ENCODE data around the gene TRIM44. TPM values are rescaled to one million over a fixed set of nuclear protein-coding genes. Genes with fewer than 3 reads are reported as not detected.
"Not testable (repeated sequence)": the region's sequence is repeated elsewhere in the genome, so short reads cannot be mapped to it uniquely, and the experiment has no call there.

The TRIM44 gene
- total RNA-seq, 1 donor from 2014 or later: 57.8 TPM

DNA sequence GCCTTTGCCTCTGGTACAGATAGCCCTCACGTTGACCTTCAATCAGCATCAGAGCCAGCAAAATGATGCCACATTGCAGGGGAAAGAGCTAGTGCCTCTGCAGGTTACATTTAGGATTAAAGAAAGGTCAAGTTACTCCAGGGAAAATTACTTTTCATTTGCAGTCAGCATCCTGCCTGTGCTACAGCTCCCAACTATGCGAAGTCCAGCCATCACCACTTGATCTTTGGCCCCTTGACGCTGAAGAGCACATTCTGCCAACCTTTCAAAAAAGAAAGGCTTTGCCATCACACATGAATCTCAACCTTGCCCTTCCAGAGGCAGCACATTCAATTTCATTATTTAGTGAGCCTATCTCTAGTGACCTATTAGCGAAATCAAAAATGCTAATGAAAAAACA is 33.1 kb upstream of the TRIM44 start:
- intact Hi-C loops (cut with DNase I): no loop called here
- no peak for DNase-seq (ENCODE audit: low spot score)

DNA sequence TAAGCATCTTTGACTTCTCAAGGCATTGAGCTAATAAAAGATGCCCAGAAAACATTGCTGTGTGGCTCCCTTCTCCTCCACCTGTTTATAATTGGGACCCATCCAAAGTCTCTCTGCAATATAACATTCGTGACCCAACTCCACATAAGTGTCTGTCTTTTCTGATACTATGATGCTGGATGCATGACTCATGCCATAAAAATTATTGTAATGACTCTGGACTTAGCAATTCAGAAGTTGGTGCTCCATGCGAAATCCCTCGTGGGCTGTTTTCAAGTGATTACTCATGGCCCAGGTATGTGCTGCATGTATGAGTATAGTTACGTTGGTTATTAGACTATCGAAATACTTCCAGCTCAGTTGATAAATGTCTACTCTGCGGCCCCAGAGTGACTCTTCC is 32.7 kb upstream of the TRIM44 start:
- no peak for DNase-seq (ENCODE audit: low spot score)
- intact Hi-C loops (cut with DNase I): no loop called here

DNA sequence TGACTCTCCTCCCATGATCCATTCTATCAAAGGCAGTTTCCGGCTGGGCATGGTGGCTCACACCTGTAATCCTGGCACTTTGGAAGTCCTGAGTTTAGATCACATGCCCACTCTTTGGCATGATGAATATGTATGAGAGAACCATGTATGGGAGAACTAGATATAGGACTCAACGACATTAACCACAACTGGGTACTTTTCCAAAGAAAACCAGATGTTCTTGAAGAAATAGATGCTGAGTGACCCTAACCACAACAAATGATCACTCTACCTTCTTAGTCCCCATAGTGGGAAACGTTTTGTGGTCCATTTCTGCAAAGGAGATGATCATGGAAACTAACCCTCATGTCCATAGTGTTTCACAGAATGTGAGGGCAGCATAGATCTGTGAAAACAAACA is 30.7 kb upstream of the TRIM44 start:
- intact Hi-C loops (cut with DNase I): no loop called here
- no peak for DNase-seq (ENCODE audit: low spot score)

DNA sequence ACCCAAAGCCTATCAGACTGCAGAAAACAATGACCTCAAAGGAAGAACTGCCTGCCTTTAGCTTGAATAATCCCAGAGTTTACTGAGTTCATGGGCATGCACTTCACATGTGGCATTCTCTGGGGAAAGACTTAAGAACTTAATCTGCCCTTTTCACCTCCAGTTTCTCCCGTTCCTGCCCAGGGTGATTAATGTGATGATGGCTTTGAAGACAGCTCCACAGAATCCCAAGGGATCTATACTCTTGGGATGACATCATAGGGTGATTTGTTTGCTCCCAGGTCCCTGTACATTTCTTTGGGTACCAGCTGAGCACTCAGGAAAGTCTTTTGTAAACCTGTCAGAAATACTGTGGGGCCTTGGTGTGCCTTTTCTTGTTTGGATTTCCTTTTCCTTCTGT is 30.3 kb upstream of the TRIM44 start:
- no peak for DNase-seq (ENCODE audit: low spot score)
- intact Hi-C loops (cut with DNase I): no loop called here

DNA sequence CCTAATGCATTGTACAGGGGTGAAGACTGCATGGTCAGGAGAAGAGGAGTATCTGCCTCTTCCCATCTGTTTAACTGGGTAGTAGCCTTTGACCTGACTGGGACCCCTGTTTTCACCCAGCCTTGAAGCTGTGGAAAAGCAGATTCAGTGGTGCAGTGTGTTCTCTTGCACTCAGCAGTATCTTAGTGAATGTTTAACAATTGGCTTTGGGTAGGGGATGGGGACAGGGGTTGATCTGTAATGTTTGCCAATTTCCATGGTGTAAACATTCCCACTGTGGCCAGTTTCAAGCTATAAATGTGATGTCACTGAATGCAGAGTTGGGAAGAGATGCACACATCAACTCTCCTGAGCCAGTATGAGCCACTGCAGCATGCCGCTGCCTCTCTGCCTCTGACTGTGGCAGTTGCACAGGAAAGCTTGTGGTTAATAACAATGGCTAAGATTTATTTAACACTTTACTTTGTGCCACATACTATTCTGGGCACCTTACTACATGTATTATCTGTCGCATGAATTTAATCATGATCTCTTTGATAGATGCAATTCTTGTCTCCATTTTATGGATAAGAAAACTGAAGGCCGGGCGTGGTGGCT is 28.6 kb upstream of the TRIM44 start:
- no peak for DNase-seq (ENCODE audit: low spot score)
- intact Hi-C loops (cut with DNase I): no loop called here

DNA sequence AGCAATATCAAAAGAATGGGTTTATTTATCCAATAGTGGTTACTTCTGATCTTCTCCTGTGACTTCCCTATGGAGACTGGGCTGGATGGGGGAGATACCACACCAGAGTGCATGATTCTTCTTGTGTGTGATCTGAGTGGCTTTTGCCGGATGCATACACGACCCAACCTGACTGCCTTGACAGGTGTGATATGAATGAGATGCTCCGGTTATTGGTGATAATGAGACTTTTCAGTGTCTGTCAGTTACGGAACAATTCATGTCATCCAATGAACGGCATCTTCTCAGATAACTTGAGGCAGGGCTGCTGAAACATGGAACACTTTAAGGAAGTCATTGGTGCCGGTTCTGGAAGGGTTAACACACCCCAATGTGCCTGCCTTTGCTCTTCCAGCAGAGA is 26.6 kb upstream of the TRIM44 start:
- intact Hi-C loops (cut with DNase I): no loop called here
- DNase-seq (ENCODE audit: low spot score): no peak

DNA sequence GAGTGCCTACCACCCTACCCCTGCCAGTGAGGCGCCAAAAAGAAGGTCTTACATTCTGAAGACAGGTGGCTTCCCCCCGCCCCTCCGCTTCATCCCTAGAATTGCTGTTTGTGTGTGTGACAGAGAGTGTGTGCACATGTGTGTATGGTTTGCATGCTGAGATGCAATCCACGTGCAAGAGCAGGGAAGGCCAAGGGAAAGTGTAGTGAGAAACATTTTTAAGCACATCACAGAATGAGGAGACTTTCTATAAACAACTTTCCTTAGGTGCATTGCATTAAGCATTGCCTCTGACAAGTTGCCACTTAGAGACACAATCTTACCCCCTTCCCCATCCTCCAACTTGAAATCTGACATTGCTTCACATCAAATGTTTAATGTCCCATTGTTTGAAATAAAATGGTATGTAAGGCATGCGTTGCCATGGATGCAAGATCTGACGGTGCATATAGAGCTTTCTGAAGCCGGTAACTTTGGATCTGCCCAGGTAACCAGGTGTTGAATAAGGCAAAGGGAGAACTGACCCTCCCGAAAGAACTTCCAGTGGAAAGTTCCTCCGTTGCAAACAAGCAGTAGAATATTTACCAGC is 22.9 kb upstream of the TRIM44 start:
- DNase-seq (ENCODE audit: low spot score): no peak
- intact Hi-C loops (cut with DNase I): no loop called here

DNA sequence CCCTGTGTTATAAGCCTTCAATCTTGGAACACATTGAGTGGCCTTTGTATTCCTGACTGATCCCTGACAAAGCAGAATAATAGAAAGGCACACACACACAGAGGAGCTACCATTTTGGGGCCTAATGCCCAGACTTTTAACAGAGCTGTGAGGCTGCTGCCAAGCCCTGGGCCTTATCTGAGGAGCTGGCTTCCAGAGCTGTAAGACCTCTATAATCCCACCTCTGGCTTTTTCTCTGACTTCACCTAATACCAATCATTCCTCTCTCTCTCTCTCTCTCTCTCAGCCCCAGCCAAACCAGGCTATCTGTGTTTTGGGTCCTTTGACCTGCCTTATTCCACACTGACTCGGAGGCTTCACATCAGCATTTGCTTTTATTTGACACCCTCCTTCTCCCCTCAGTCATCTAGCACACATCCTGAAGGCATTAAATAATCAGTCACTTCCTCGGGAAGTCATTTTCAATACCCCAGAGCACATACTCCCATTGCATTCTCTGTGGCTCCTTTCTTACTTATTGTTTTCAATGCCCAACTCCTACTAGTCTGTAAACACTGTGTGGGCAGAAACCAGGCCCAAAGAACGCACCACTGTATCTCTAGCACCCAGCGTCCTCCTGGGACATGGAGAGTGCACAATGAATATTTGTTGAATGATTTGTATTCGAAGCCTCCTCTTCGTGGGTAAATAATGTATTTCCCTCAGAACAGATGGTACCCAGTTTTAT is 21.2 kb upstream of the TRIM44 start:
- no peak for DNase-seq (ENCODE audit: low spot score)
- intact Hi-C loops (cut with DNase I): no loop called here

DNA sequence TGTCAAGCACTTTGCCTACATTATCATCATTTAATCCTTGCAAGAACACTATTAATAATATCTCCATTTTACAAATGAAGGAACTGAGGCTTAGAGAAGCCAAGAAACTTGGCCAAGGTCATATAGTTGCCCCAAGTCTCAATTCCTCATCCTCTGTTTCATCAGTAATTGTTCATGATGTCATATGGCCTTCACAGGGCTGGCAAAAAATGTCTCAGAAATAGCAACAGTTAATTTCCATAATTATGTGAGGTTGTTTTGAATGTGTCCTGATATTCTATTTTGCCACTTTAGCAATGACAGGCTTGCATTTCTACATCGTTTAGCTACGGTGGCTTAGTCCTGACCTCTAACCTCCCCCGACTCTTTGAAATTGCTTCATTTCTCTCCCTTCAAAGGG is 20.6 kb upstream of the TRIM44 start:
- DNase-seq (ENCODE audit: low spot score): no peak
- intact Hi-C loops (cut with DNase I): no loop called here

DNA sequence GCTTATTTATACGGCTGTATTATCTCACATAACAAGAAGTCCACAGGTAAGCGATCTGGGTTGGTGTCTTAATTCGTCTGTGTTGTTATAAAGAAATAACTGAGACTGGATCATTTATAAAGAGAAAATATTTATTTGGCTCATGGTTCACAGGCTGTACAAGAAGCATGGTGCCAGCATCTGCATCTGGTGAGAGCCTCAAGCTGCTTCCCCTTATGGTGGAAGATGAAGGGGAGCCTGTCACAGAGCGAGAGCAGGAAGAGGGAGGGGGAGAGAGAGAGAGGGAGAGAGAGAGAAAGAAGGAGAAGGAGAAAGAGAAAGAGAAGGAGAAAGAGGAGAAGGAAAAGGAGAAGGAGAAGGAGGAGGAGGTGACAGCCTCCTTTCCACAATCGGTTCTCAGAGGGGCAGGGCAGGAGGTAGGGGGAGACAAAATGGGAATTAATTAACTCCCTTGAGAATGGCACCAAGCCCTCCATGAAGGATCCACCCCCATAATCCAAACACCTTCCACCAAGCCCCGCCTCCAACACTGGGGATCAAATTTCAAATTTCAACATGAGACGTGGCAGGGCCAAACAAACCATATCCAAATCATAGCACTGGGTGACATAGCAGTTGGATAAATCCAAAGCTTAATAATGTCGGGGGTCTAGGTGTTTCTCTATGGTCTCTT is 15.0 kb upstream of the TRIM44 start:
- DNase-seq (ENCODE audit: low spot score): no peak
- intact Hi-C loops (cut with DNase I): no loop called here

DNA sequence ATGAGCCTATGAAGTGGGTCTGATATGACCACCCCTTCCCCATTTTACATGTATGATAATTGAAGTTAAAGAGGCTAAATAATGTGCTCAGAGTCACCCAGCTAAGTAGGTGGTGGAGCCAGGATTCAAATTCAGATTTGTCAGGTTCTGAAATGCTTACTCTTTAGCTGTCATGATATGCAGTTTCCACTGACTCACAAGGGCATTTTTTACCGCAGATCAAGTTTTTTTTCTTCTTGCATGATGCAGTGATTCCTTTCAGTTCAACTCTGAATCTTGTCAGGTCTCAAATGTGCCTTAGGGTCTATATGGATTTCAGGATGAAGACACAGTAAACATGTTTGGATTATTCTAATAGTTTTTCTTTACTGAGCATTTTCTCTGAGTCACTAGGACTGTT is 12.6 kb upstream of the TRIM44 start:
- DNase-seq (ENCODE audit: low spot score): no peak
- intact Hi-C loops (cut with DNase I): no loop called here

DNA sequence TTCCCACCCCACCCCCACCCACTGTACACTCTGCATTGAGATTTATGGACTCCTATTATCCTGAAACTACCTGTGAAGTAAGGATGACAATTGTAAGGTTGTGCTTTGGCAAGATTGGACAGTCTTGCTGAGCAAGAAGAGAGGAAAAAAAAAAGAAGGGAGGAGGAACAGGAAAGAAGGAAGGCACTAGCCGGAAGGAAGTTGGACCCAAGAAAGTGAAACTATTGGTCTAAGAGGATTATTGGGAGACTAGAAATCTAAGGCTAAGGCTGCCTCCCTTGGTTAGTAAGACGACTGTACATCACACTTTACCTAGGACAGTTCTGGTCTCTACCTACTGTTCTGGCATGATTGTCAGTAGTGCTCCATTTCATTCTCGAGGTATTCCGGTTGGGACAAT is 12.1 kb upstream of the TRIM44 start:
- intact Hi-C loops (cut with DNase I): no loop called here
- DNase-seq (ENCODE audit: low spot score): no peak

DNA sequence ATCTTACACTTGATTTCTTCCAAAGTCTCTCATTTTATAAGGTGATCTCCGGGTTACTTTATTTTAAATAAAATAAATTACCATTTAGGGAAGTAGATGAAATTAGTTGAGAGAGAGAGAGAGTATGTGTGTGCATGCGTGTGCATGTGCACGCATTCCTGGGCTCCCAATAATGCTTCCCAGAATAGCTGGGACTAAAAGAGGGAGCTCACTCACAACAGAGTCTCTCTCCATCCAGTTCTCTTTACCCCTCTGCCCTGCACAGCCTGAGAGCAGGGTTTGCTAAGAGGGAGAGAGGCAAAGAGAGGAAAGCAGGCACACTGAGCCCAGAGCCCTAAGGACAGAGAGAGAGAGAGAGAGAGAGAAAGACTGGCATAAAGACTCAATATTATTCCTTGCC is 11.3 kb upstream of the TRIM44 start:
- intact Hi-C loops (cut with DNase I): no loop called here
- no peak for DNase-seq (ENCODE audit: low spot score)

DNA sequence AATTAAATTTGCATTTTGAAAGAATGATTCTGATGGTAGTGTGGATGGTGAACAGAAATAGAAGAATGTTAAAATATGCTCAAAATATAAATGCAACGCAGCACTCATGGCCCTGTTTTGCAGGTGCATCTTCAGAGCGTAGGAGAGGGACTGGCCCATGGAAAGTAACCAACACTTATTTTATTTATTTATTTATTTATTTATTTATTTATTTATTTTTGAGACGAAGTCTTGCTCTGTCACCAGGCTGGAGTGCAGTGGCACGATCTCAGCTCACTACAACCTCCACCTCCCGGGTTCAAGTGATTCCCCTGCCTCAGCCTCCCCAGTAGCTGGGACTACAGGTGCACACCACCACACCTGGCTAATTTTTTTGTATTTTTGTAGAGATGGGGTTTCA is 9.8 kb upstream of the TRIM44 start:
- not testable (repeated sequence) for DNase-seq (ENCODE audit: low spot score)

DNA sequence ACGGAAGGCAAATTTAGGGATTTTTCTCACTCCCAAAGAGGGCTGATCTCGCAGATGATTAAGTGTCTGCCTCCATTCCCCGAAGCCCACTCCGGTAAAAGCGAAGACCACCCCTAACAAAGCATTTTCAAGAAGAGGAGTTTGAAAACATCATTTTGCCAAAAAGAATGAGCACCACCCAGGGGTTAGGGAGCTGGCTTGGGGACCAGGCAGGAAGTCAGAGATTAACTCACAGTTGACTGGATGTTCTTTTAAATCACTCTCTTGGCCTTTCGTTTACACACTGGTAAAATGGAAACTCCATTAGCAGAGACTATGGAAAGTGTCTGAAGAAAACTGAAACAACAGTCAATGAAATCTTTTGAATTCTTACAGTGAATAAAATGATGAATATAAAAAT is 7.9 kb upstream of the TRIM44 start:
- DNase-seq (ENCODE audit: low spot score): no peak
- intact Hi-C loops (cut with DNase I): no loop called here

More for the DNA sequence above, 9.8 kb upstream of the TRIM44 start:
- intact Hi-C loops (cut with DNase I): not testable (repeated sequence)

DNA sequence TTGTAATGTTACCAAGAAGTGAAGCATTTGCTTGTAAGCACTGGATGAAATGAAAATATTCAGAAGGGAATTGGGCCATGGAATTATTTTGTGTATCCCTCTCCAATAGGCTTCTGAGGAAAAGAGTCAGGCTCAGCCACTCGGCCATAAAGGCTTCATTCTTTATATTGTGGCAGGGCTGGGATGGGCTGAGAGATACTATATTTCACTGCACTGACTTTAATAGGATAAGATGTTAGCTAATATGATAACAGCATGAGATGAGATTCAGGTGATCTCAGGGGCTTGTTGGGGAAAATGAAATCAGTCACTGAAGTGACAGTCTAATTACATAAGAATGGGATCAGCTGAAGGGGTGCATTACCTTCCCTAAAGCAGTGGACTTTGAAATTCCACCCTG is 7.3 kb upstream of the TRIM44 start:
- DNase-seq (ENCODE audit: low spot score): no peak
- intact Hi-C loops (cut with DNase I): no loop called here

DNA sequence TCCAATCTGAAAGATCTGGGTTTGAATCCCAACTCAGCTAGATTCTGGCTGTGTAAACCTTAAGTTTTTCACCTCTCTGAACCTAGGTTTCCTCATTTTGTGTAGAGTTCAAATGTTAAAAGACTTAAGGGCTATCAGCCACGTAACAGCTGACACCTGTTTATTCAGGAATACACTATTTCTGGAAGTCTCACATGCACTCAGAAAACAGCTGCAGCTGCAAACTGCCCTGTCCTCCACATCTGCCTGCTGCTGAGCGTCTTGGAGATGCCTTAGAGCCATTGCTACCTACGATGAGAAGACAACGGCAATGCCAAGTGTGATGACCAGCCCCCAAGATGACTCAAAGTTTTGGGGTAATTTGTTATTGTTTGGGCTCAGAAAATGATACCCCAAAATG is 6.7 kb upstream of the TRIM44 start:
- DNase-seq (ENCODE audit: low spot score): no peak
- intact Hi-C loops (cut with DNase I): no loop called here

DNA sequence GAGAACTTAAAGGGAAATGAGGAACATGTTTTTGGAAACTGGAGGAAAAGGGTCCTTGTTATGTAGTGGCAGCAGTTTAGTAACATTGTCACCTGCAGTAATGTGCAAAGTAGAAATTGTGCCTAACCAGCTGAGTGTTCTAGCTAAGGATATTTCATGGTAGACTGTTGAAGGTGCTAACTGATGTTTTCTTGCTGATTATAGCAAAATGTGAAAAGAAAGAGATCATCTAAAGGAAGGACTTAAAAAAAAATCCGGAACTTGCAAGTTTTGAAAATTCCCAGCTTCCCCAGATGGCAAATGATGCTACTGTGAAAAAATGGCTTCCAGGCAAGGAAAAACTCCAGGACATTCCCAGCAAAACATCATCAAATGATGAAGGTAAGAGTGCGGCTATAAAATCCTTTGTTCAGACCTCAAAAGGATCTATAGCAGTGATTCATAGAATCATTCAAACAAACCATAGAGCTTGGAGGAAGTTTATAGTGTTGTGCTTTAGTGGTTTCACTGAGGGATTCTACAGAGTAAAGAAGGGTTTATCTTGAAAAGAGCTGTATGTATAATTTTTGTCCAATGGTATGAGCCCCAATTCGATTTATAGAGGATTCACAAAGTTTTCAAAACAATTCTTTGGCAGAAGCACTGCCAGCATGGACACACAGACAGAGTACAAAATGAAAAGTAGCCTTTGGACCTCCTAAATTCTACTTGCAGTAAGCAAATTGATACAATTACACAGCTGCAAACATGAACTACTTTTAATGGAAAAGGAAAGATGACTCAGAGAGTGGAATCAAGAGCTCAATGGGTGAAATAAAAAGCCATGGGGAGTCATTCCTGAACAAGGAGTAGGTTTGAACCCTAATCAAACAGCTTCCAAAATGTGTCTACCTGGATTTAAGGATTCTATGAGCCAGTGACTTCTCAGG is 4.3 kb upstream of the TRIM44 start:
- DNase-seq (ENCODE audit: low spot score): no peak
- intact Hi-C loops (cut with DNase I): no loop called here

DNA sequence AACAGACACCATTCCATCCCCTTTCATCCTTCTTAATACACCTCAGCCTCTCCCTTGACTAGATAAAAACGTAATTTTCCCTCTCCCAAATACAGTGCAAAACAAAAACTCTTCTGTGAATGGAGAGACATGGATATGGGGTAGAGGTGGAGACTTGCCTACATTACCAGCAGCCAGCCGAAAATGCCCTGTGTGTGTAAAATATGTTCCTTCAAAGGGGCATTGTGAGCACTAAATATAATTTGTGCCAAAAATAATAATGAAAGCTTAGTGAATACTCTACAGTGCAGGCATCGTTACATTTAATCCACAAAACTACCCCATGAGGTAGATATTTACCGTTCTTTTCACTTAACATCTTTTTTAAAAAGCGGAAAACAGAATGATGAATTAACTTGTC is 1.0 kb upstream of the TRIM44 start:
- intact Hi-C loops (cut with DNase I): loop anchor here (5.0 kb wide), 1 partner anchor 156 kb away; no protein-coding TSS in a partner anchor
- DNase-seq (ENCODE audit: low spot score): no peak

All from cardiac septum (tissue), 1 donor.